Memory B cell (primary cell): ENCODE results near the gene AFAP1.

Source experiments
- ATAC-seq: fragments of 150-1000 bp; cut with Tn5 transposase; 2 replicates; pipeline ENCODE4 v1.10.0; 2021; ENCODE audit warnings: low read depth, mild to moderate bottlenecking, moderate library complexity
- DNase-seq, 2 donors: peaks; one replicate each; pipeline ENCODE4 v3.0.0; 2022; ENCODE audit warnings: low spot score in 2 of 2
- H3K27ac Mint-ChIP-seq: one replicate; pipeline ENCODE4 v1.8.0; 2022; ENCODE audit warnings: mild to moderate bottlenecking, moderate library complexity, mixed read lengths
- H3K27me3 Mint-ChIP-seq: one replicate; pipeline ENCODE4 v1.8.0; 2022; ENCODE audit warnings: mixed read lengths
- H3K36me3 Mint-ChIP-seq: one replicate; pipeline ENCODE4 v1.8.0; 2022; ENCODE audit warnings: mild to moderate bottlenecking, mixed read lengths
- H3K4me1 Mint-ChIP-seq: one replicate; pipeline ENCODE4 v1.8.0; 2022; ENCODE audit warnings: mixed read lengths
- H3K4me3 Mint-ChIP-seq: one replicate; pipeline ENCODE4 v1.8.0; 2022; ENCODE audit warnings: mild to moderate bottlenecking, moderate library complexity, mixed read lengths
- H3K9me3 Mint-ChIP-seq: one replicate; pipeline ENCODE4 v1.8.0; 2022; ENCODE audit warnings: mixed read lengths

Gene AFAP1

DNA sequence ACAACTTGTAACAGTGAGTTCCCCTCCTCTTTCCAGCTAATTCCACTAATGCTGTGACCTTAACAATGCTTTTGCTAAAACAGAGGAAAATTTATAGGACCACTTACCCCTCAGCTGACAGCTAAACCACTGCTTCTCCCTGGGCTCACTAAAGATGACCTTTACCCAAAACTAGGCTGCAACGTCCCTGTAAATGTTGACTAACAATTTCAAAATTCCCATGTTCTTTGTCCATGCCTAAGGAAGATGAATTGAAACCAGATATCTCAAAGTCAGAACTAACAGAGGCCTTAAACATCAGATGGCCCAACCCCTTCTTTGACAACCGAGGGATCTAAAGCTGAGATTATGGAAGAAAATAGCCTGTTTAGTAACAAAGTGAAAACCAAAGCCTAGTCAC, 32.5 kb downstream of the AFAP1 start:
- Mint-ChIP-seq H3K36me3 (no peaks in the 10 kb centered on the region), H3K4me1 (no peaks in the 10 kb centered on the region), H3K9me3 (no peaks in the 10 kb centered on the region), H3K27ac (no peak overlapping the region), H3K4me3 (no peak overlapping the region), H3K27me3 (peaks cover 12% of the 10 kb centered on the region)
- DNase-seq (no peak), ATAC-seq (no peak)

DNA sequence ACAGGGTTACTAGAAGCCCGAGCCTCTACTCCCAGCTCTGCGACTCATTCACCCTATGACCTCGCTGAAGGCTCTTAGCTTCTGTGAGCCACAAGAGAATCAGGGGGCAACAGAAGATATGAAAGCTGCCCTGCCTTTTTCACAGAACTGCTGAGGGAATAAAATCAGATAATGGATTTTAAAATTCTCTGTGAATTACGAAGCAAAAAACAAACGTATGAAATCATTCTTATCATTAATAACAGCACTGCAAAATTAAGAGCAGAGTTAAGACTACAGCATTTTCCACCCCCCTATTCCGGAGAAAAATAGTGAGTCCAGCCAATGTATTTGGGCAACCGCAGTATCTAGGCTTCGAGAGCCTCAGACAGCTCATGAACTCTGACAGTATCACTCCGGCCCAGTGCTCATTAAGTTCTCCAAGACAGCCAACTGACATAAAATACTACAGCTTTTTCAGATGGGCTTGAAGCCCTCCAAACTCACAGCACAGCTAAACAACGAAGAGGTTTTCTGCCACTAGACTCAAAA, 33.4 kb downstream of the AFAP1 start:
- H3K27me3 Mint-ChIP-seq = peaks cover 10% of the 10 kb centered on the region
- no peaks in the 10 kb centered on the region for H3K4me1 Mint-ChIP-seq
- DNase-seq (no peak), ATAC-seq (no peak)
- no peak overlapping the region for H3K27ac Mint-ChIP-seq
- H3K9me3 Mint-ChIP-seq = no peaks in the 10 kb centered on the region
- no peaks in the 10 kb centered on the region for H3K36me3 Mint-ChIP-seq
- no peak overlapping the region for H3K4me3 Mint-ChIP-seq

DNA sequence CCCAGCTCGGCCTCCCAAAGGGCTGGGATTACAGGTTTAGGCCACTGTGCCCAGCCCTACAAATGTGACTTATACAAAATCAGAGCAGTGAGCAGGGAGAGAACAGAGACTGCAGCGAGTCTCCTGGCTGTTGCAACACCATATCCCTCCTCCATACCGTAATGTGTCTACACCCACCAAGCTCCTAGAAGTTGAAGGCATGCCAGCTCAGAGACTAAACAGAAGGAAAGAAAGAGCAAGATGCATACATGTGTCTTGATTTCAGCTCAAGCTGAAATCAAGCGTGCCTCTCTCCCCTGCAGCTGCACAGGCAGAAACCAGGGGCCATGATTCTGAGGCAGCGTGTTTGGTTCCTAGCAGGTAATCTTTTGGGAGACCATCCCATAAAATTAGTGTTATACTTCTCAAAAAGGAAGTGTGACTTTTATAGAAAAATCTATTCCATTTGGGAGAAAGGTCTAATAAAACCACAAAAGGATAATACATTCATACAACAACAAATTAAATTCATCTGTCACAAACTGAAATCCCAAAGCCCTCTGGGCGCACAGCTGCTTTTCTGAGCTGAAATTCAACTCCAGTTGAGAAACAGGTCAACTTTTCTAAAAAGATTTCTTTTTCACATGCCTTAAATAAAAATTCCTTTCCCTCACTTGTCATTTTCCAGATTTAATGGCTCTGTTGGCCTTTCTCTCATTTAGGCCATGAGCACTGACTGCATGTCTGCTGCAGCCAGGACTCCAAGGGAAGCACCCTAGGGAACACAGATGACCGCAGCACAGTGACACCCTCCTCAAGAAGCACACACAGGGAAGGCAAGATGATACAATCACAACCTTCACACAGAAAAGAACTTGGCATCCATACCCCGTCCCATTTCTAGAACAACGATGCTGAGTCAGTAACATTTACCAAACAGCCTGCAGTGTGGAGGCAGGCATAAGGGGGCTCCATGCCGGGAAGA, 34.4 kb downstream of the AFAP1 start:
- DNase-seq (no peak), ATAC-seq (no peak)
- Mint-ChIP-seq H3K27ac (no peak overlapping the region), H3K4me3 (no peak overlapping the region), H3K4me1 (no peaks in the 10 kb centered on the region), H3K9me3 (no peaks in the 10 kb centered on the region), H3K36me3 (no peaks in the 10 kb centered on the region), H3K27me3 (peaks cover 13% of the 10 kb centered on the region)

DNA sequence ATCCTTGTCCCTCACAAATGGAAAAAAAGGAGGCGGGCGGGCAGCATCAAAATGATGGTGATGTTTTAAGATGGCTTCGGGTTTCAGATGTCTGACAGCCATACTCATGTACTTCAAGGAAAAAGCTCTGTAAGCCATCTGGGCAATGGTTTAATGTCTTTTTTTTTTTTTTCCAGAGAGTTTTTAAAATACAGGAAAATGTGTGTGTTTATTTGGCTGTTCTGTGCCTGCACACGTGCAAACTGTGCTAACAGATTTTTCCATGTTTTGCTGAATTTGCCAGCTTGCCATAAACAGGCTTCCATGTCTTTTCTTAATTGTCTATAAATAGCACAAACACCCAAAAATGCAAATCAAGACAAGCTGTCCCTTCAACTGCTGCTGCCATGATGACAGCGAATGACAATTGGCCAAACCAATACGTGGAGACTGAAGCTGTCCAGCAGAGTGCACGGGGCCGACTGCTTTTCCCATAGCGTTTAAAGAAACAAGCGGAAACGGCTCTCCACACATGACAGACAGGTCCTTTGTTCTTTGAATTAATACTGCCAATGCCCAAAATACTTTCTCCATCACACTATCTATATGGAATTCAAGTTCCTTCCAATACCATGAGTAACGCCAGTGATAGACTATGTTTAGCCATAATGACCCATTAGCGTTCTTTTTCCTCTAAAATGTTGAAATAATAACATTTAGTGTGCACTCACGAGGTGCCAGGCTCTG, 35.7 kb downstream of the AFAP1 start:
- no peak overlapping the region for H3K27ac Mint-ChIP-seq
- no peak overlapping the region for H3K4me3 Mint-ChIP-seq
- H3K4me1 Mint-ChIP-seq = no peaks in the 10 kb centered on the region
- H3K36me3 Mint-ChIP-seq = no peaks in the 10 kb centered on the region
- H3K27me3 Mint-ChIP-seq = peaks cover 13% of the 10 kb centered on the region
- no peak for DNase-seq
- no peak for ATAC-seq
- no peaks in the 10 kb centered on the region for H3K9me3 Mint-ChIP-seq

DNA sequence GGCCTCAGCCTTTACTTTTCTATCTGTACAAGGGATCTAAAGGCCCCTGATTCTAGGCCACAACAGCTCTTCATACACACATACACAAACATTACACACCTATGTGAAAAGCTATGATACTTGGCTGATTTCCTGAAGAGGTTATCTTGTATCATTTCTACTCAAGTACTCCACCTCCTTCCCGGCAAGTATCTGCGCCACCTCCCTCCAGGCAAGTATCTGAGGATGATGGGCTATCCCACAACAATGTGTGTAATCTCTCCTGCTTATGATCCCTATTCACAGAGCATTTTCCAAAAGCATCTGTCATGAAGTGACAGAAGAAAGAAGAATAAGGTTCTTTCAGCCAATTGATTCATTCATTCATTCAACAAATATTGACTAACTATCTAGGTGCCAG, 36.8 kb downstream of the AFAP1 start:
- Mint-ChIP-seq H3K36me3 (no peaks in the 10 kb centered on the region), H3K27me3 (peaks cover 16% of the 10 kb centered on the region), H3K27ac (no peak overlapping the region), H3K4me1 (no peaks in the 10 kb centered on the region), H3K4me3 (no peak overlapping the region), H3K9me3 (no peaks in the 10 kb centered on the region)
- ATAC-seq (no peak), DNase-seq (no peak)

DNA sequence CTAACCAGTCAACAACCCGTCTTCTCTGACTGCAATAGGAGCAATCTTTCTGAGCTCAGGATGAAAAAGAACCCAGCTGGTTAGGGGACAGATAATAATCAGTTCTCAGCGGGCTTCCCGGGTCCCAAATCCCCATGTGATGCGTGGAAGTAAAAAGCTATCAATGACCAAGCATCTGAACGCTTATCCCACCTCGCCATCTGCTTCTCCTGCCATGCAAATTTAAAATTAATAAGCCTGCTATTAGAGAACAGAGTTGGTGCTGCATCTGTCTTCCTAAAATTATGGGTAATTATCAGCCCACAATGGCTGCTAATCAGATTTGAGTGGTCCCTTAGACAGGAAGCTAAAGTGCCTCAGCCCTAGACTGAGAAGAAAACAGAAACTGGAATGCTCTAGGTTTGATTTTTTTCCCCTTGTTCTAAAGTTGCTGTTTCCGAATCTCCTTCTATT, 37.5 kb downstream of the AFAP1 start:
- Mint-ChIP-seq H3K36me3 (no peaks in the 10 kb centered on the region), H3K27ac (no peak overlapping the region), H3K4me3 (no peak overlapping the region), H3K4me1 (no peaks in the 10 kb centered on the region), H3K9me3 (no peaks in the 10 kb centered on the region), H3K27me3 (peaks cover 18% of the 10 kb centered on the region)
- no peak for ATAC-seq
- DNase-seq = no peak

DNA sequence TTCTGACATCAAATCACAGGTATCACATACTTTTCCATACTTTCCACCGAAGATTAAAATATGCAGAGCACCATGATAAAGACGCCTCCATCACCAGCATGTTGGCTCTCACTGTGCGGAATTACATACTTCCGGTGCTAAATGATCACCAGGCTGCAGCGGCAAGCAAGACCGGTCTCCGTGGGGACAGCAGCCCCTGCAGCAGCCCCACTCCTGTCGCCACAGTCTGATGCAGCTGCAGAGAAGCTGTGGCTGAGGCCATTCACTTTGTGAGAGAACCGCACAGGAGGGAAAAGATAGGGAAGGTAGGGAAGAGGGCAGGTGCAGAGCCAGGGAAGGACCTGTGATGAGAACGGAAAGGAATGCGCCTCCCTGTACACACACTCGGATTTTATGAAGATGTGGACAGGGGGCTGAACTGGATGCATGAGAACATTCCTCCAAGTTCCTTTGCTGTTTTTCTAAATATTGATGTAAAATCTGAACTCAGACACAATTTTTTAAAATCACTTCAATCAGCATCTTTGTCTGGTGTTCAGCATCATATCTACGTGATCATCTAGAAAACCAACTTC, 38.3 kb downstream of the AFAP1 start:
- DNase-seq (no peak), ATAC-seq (no peak)
- Mint-ChIP-seq H3K27me3 (peaks cover 21% of the 10 kb centered on the region), H3K27ac (no peak overlapping the region), H3K36me3 (no peaks in the 10 kb centered on the region), H3K4me1 (no peaks in the 10 kb centered on the region), H3K9me3 (no peaks in the 10 kb centered on the region), H3K4me3 (no peak overlapping the region)

DNA sequence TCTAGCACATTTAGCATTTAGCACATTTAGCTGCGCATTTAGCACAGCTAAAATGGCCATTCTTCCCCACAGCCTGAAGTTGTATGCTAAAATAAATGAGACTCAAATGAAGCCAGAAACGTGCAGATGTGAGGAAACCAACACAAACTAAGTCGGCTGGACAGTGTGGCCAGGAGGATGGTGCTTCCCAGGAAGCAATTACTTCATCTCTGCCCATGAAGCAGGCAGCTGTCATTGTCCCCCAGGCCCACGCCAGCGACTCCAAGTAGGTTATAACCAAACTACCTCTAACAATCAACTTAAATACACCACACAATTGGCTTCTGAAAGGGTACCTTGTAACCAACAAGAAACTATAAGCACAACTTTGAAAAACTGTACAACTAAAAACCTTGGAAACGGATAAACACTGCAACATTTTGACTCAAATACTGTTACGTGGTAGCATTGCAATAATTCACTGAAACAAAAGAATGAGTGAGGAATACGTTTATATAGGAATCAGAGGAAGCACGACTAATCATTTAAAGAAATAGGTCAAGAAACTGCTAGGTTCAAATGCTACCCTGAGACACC, 39.2 kb downstream of the AFAP1 start:
- DNase-seq = no peak

DNA sequence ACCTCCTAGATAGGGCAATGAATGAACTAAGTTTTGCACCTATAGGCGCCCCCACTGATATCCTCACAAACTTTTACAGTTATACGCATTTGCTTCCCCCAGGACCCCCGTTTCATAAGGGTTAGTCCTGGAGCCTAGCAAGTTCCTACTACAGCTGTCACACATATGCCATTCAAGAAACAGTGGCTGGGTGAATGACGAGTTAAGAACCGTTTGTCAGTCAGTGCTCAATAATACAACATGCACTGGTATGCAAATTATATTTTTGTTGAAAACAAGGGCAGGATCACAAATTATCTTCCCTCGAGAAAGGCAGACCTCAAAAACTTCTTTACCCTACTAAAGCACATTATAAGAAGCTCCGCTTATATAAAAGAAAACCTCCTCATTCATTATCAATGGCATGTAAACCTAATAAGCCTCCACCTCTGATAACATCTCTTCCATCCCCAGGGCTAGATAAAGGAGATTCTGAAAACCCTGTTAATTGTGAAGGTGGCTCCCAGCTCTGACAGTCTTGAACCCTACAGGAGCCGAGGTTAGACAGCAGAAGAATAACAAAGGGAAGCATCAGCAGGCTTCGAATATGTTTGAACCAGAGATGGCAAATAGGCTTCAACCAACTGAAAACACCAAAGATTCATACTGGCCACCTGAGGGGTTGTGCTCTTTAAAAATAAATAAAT, 40.3 kb downstream of the AFAP1 start:
- no peaks in the 10 kb centered on the region for H3K4me1 Mint-ChIP-seq
- no peak overlapping the region for H3K27ac Mint-ChIP-seq
- no peak overlapping the region for H3K4me3 Mint-ChIP-seq
- ATAC-seq = no peak
- peaks cover 14% of the 10 kb centered on the region for H3K27me3 Mint-ChIP-seq
- H3K36me3 Mint-ChIP-seq = no peaks in the 10 kb centered on the region
- DNase-seq = no peak
- H3K9me3 Mint-ChIP-seq = no peaks in the 10 kb centered on the region

More for the DNA sequence above, 39.2 kb downstream of the AFAP1 start:
- no peak for ATAC-seq
- no peaks in the 10 kb centered on the region for H3K36me3 Mint-ChIP-seq
- no peak overlapping the region for H3K4me3 Mint-ChIP-seq
- no peak overlapping the region for H3K27ac Mint-ChIP-seq
- H3K27me3 Mint-ChIP-seq = peaks cover 17% of the 10 kb centered on the region
- H3K9me3 Mint-ChIP-seq = no peaks in the 10 kb centered on the region
- no peaks in the 10 kb centered on the region for H3K4me1 Mint-ChIP-seq

DNA sequence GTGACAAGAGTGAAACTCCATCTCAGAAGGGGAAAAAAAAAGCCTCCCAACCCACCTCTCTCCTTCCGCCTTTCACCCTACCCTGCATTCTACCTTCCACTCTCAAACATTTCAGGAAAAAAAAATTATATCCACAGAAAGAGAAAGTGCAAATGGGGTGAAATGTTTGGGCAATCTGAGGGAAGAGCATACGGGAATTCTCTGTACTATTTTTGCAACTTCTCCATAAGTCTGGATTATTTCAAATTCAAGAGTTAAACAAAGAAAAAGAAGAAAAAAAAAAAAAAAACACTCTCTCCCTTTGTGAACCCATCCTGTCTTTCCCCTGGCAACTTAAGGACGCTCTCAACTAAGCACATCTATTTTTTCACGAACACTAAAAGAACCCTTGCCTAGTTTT, 41.3 kb downstream of the AFAP1 start:
- DNase-seq (no peak), ATAC-seq (no peak)
- Mint-ChIP-seq H3K27me3 (peaks cover 14% of the 10 kb centered on the region), H3K27ac (no peak overlapping the region), H3K4me3 (no peak overlapping the region), H3K4me1 (no peaks in the 10 kb centered on the region), H3K9me3 (no peaks in the 10 kb centered on the region), H3K36me3 (no peaks in the 10 kb centered on the region)

DNA sequence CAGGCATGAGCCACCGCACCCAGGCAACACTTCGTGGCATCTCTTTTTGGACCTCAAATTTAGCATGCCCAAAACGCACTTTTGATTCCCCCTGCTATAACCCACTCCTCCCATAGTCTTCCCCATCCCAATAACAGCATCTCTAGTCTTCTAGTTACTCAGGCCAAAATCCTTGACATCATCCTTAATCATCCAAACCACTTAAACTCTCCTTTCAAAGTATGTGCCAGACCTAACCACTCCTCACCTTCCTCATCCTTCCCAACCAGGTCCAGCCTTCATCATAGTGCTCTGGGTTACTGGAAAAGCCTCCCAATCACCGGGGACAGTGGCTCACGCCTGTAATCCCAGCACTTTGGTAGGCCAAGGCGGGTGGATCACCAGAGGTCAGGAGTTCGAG, 41.9 kb downstream of the AFAP1 start:
- H3K4me1 Mint-ChIP-seq = no peaks in the 10 kb centered on the region
- ATAC-seq (no peak), DNase-seq (no peak)
- no peaks in the 10 kb centered on the region for H3K36me3 Mint-ChIP-seq
- H3K9me3 Mint-ChIP-seq = no peaks in the 10 kb centered on the region
- no peak overlapping the region for H3K4me3 Mint-ChIP-seq
- no peak overlapping the region for H3K27ac Mint-ChIP-seq
- H3K27me3 Mint-ChIP-seq = peaks cover 12% of the 10 kb centered on the region

DNA sequence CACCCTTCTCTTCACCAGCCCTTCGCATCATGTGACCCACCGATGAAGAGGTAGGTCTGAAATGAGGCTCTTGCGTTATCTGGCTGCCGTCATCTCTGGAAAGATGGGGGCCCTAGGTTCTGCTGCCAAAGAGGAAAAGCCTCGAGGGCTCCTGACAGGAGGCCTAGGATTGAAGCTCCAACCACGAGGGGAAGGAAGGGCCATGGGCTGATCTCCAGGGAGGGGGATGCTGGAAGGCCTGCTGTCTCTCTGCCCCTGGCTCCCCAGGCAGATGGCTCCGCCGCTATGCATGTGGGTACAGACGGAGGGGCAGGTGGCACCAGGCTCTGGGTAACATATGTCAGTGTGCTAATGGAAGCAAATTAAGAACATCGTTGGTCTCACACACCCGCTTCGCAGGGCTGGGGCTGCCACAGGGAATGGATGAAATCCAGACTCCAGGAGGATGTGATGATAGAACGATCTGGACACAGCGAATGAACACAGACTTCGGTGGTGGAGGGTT, 44.9 kb downstream of the AFAP1 start:
- Mint-ChIP-seq H3K9me3 (peaks cover 1% of the 10 kb centered on the region), H3K4me3 (no peak overlapping the region), H3K36me3 (no peaks in the 10 kb centered on the region), H3K4me1 (no peaks in the 10 kb centered on the region), H3K27ac (no peak overlapping the region), H3K27me3 (peaks cover 9% of the 10 kb centered on the region)
- DNase-seq = no peak
- ATAC-seq = no peak

DNA sequence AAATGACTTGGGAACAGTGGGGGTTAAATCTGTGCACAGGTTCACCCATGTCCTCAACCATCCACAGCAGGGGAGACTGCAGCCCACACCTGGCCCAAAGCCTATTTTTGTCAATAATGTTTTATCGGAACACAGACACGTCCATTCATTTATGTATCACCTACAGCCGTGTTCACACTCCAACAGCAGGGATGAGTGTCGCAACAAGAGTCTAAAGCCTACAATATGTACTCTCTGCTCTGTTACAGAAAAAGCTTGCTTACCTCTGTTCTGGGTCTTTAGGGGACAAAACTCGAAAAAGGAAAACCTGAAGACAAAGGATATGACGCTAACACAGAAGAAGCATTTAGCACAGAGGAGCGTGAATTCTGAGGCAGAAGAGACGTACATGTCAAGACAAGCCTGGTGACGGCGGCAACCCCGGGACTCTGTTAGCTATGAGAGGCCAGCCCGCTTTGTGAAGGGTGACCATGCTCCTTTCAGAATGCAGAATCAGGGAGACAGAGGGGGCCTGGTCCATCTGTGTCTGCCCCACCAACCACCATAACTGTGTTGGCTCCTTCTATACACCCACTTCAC, 45.5 kb downstream of the AFAP1 start:
- ATAC-seq (no peak), DNase-seq (no peak)
- no peaks in the 10 kb centered on the region for H3K36me3 Mint-ChIP-seq
- no peak overlapping the region for H3K4me3 Mint-ChIP-seq
- H3K9me3 Mint-ChIP-seq = peaks cover 1% of the 10 kb centered on the region
- H3K4me1 Mint-ChIP-seq = no peaks in the 10 kb centered on the region
- H3K27ac Mint-ChIP-seq = no peak overlapping the region
- peaks cover 9% of the 10 kb centered on the region for H3K27me3 Mint-ChIP-seq
